Calu3 (cell line): ENCODE measurements around the gene ARRDC2. TPM values are rescaled to one million over a fixed set of nuclear protein-coding genes. Genes with fewer than 3 reads are reported as not detected.

ENCODE experiments used
- Bru-seq: library from RNA; stranded (reverse); fragments of 400-500 nt; gene quantifications from one replicate; lab custom pipeline; 2021; lab: Mats Ljungman, UMichigan
- BruChase-seq, 2 experiments: library from RNA; stranded (reverse); fragments of 400-500 nt; gene quantifications; one replicate each; lab custom pipeline; 2021; lab: Mats Ljungman, UMichigan
- BruUV-seq: library from RNA; stranded (reverse); fragments of 400-500 nt; replicated peaks from 2 replicates; lab custom pipeline; 2021; lab: Mats Ljungman, UMichigan
- CTCF ChIA-PET: fragments of 300-600 bp; sonication (Branson Sonifier 250); formaldehyde crosslinking; loops from one replicate; lab custom pipeline; 2022; ENCODE audit warnings: antibody characterized with exemption; lab: Charles Lee
- DNase-seq: peaks from one replicate; pipeline ENCODE4 v3.0.0; 2022
- H3K27ac Mint-ChIP-seq: one replicate; pipeline ENCODE4 v1.8.0; 2022; ENCODE audit warnings: mixed read lengths; ENCODE audit not compliant: unreplicated experiment
- H3K27me3 Mint-ChIP-seq: one replicate; pipeline ENCODE4 v1.8.0; 2022; ENCODE audit warnings: mixed read lengths; ENCODE audit not compliant: unreplicated experiment
- H3K36me3 Mint-ChIP-seq: one replicate; pipeline ENCODE4 v1.8.0; 2022; ENCODE audit warnings: mild to moderate bottlenecking, moderate library complexity, mixed read lengths; ENCODE audit not compliant: insufficient read depth, unreplicated experiment
- H3K4me1 Mint-ChIP-seq: one replicate; pipeline ENCODE4 v1.8.0; 2022; ENCODE audit warnings: mild to moderate bottlenecking, low read depth, mixed read lengths; ENCODE audit not compliant: unreplicated experiment
- H3K4me3 Mint-ChIP-seq: one replicate; pipeline ENCODE4 v1.8.0; 2022; ENCODE audit warnings: mild to moderate bottlenecking, low read depth, moderate library complexity, mixed read lengths; ENCODE audit not compliant: unreplicated experiment
- H3K9me3 Mint-ChIP-seq: one replicate; pipeline ENCODE4 v1.8.0; 2022; ENCODE audit warnings: low read depth, mixed read lengths; ENCODE audit not compliant: unreplicated experiment
- CTCF ChIP-seq: fragments of 200-600 bp; IDR thresholded peaks from one replicate; pipeline ENCODE4 v1.8.0; 2022; ENCODE audit warnings: antibody characterized with exemption; ENCODE audit not compliant: unreplicated experiment
- intact Hi-C: fragments of 100-400 bp; cut with micrococcal nuclease; formaldehyde crosslinking; loops from one replicate; pipeline ENCODE4 v1.10.0; 2022; ENCODE audit not compliant: unreplicated experiment
- long read RNA-seq: library from polyadenylated mRNA; stranded (forward); transcript quantifications from one replicate; pipeline ENCODE4 v2.0.0, GENCODE V29; 2022
- total RNA-seq: library from RNA; stranded (reverse); gene quantifications from 2 replicates; pipeline ENCODE4 v1.2.3, GENCODE V29; 2022

The ARRDC2 gene
- total RNA-seq = 15.8 and 23.0 TPM in 2 replicates
- percentile 54 among the genes with signal in this experiment for Bru-seq, nascent RNA
- BruChase-seq, experiment 1, labeled RNA remaining after a 6-hour chase = percentile 52 among the genes with signal in this experiment
- BruChase-seq, experiment 2, labeled RNA remaining after a 2-hour chase = percentile 55 among the genes with signal in this experiment
- long read RNA-seq, transcript ARRDC2-202 (8 exons, 2,528 nt) = major isoform, 19 of 29 reads
- long read RNA-seq, partial matches to known transcripts = 6 of 29 reads
- long read RNA-seq, other reads (novel, unspliced or antisense) = 1 of 29 reads

GRCh38 chr19:18007917-18008673 lies at the start of gene ARRDC2:
TSS of gene ARRDC2 (plus strand) at chr19:18008170. CDS start at chr19:18008311, 141 bp downstream.
- Mint-ChIP-seq H3K27me3 (no peaks in the 10 kb centered on the region), H3K9me3 (no peaks in the 10 kb centered on the region), H3K4me3 (peak within 1 kb of the TSS; percentile 72), H3K27ac (peak within 1 kb of the TSS; percentile 68), H3K4me1 (peaks cover 14% of the 10 kb centered on the region), H3K36me3 (peaks cover 35% of the 10 kb centered on the region)
- peak; percentile 77 for DNase-seq
- intact Hi-C loops = loop anchor here (1.0 to 5.0 kb wide), 2 partner anchors 50 to 244 kb away; no protein-coding TSS in a partner anchor
- no TSS peak for BruUV-seq
- TF ChIP-seq CTCF = no peak
- CTCF ChIA-PET = interaction anchor here (0.6 to 1.2 kb wide), 7 partner anchors 19 to 407 kb away, joined by 3 to 5 read pairs (median 3); no protein-coding TSS in a partner anchor

- intact Hi-C loops = no loop called here
- H3K27me3 Mint-ChIP-seq = peaks cover 71% of the 10 kb centered on the region
- no peaks in the 10 kb centered on the region for H3K36me3 Mint-ChIP-seq
- CTCF ChIA-PET = no interaction called here
- no peak overlapping the region for H3K4me3 Mint-ChIP-seq
- H3K27ac Mint-ChIP-seq = no peak overlapping the region
- H3K4me1 Mint-ChIP-seq = peaks cover 10% of the 10 kb centered on the region
- BruUV-seq = no TSS peak
- no peaks in the 10 kb centered on the region for H3K9me3 Mint-ChIP-seq
- no peak for DNase-seq
- TF ChIP-seq CTCF = no peak
Observed at GRCh38 chr19:17963936-17964691, 43.9 kb upstream of the ARRDC2 start.

GRCh38 chr19:17965370-17966128 lies 42.4 kb upstream of the ARRDC2 start:
- H3K27me3 Mint-ChIP-seq = peaks cover 71% of the 10 kb centered on the region
- BruUV-seq = no TSS peak

More at GRCh38 chr19:17965370-17966128, 42.4 kb upstream of the ARRDC2 start:
- CTCF ChIA-PET = no interaction called here
- Mint-ChIP-seq H3K4me1 (peaks cover 10% of the 10 kb centered on the region), H3K9me3 (no peaks in the 10 kb centered on the region), H3K4me3 (no peak overlapping the region), H3K36me3 (no peaks in the 10 kb centered on the region), H3K27ac (no peak overlapping the region)
- no peak for TF ChIP-seq CTCF
- intact Hi-C loops = no loop called here
- peak; percentile 20 for DNase-seq
